Effector memory CD8-positive, alpha-beta T cell (primary cell): Measurements from ENCODE around the gene ZNF570.

Experiments
- ATAC-seq: fragments of 150-1000 bp; cut with Tn5 transposase; replicated peaks from 2 replicates; pipeline ENCODE4 v1.10.0; 2021; ENCODE audit warnings: mild to moderate bottlenecking, moderate library complexity
- DNase-seq, 3 experiments: peaks; one replicate each; pipeline ENCODE4 v3.0.0; 2021
- H3K27ac Mint-ChIP-seq, 2 donors: one replicate each; pipeline ENCODE4 v1.8.0; 2022; ENCODE audit warnings: mild to moderate bottlenecking in 2 of 2, mixed read lengths in 2 of 2, moderate library complexity in 2 of 2
- H3K27me3 Mint-ChIP-seq, 2 donors: one replicate each; pipeline ENCODE4 v1.8.0; 2022; ENCODE audit warnings: mixed read lengths in 2 of 2
- H3K36me3 Mint-ChIP-seq: one replicate; pipeline ENCODE4 v1.8.0; 2022; ENCODE audit warnings: mild to moderate bottlenecking, moderate library complexity, mixed read lengths; ENCODE audit not compliant: insufficient read depth
- H3K4me1 Mint-ChIP-seq, 2 donors: one replicate each; pipeline ENCODE4 v1.8.0; 2022; ENCODE audit warnings: low read depth in 2 of 2, mixed read lengths in 2 of 2
- H3K4me3 Mint-ChIP-seq, 2 donors: one replicate each; pipeline ENCODE4 v1.8.0; 2022; ENCODE audit warnings: mild to moderate bottlenecking in 2 of 2, mixed read lengths in 2 of 2, moderate library complexity in 2 of 2
- H3K9me3 Mint-ChIP-seq, 2 donors: one replicate each; pipeline ENCODE4 v1.8.0; 2022; ENCODE audit warnings: mixed read lengths in 2 of 2

The ZNF570 gene

DNA sequence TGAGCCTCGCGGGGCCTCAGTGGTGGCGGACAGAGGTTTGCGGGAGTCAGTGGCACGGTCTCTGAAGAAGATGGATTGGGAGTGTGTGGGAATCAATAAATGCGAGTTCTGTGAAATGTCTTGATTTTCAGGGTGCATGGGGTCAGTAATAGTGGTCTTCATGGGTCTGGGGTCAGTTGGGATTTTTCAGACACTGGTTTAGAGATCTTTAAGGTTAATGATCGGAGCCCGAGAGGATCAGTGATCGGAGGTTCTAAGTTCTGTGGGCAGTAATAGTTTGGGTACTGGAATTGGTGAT is 38.0 kb downstream of the ZNF570 start:
- no peak for DNase-seq
- no peaks in the 10 kb centered on the region for H3K4me1 Mint-ChIP-seq
- no peak overlapping the region for H3K27ac Mint-ChIP-seq
- ATAC-seq = no peak
- H3K4me3 Mint-ChIP-seq = no peak overlapping the region
- H3K36me3 Mint-ChIP-seq = peaks cover 5% of the 10 kb centered on the region
- H3K27me3 Mint-ChIP-seq = no peaks in the 10 kb centered on the region
- peaks cover 4 to 8% of the 10 kb centered on the region in 2 donors for H3K9me3 Mint-ChIP-seq

DNA sequence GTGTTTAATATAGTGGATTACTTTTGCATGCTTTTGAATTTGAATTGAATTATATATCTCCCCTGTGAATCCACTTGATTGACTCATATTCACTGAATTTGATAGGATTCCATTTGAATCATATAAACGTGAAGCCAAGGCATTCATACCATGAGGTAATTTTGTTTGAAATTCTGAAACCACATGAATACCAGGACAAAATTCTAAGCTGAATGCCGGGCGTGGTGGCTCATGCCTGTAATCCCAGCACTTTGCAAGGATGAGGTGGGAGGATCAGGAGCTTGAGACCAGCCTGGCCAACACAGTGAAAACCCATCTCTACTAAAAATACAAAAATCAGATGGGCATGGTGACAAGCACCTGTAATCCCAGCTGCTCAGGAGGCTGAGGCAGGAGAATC is 42.0 kb downstream of the ZNF570 start:
- ATAC-seq = no peak
- H3K36me3 Mint-ChIP-seq = peaks cover 9% of the 10 kb centered on the region
- no peaks in the 10 kb centered on the region for H3K27me3 Mint-ChIP-seq
- no peak overlapping the region for H3K27ac Mint-ChIP-seq
- peaks cover 2 to 16% of the 10 kb centered on the region in 2 donors for H3K9me3 Mint-ChIP-seq
- H3K4me3 Mint-ChIP-seq = no peak overlapping the region
- no peak for DNase-seq
- peaks cover 0 to 6% of the 10 kb centered on the region in 2 donors for H3K4me1 Mint-ChIP-seq

DNA sequence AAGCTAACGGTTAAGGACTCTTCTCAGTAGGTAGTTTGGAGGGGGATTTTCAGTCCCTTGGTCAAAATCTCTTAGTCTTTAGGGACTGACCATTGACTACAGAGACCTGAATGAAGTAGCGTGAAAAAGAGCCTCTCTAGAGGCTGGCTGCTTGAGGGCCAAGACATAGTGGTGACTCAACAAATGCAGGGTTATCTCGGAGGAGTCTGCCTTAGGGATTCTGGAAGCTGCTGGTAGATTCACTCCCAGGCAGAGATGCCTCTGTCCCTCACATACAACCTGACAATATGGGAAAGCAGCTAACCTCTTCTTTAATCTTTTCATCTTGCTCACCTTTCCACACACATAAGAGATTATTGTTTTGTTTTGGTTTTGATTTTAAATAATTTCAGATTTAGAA is 42.7 kb downstream of the ZNF570 start:
- Mint-ChIP-seq H3K27ac (no peak overlapping the region), H3K4me3 (no peak overlapping the region), H3K9me3 (peaks cover 2 to 16% of the 10 kb centered on the region in 2 donors), H3K27me3 (no peaks in the 10 kb centered on the region), H3K36me3 (peaks cover 9% of the 10 kb centered on the region), H3K4me1 (peaks cover 0 to 6% of the 10 kb centered on the region in 2 donors)
- DNase-seq (no peak), ATAC-seq (no peak)

DNA sequence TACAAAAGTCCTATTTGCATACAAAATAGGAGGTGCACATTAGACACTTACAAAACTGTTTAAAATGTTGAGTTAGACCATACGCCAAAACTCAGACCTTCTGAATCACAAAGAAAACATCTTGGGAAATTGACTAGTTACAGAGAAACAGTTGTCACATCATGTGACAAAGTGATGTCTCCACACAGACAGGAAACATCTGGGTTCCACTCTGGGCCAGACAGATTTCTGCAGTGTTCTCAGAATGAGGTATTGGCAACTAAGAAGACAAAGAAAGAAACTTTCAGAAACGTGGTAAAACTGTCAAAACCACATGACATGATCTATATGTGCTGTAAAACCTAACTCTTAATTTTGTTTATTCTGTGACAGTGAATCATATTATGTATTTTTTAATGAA is 44.2 kb downstream of the ZNF570 start:
- H3K4me1 Mint-ChIP-seq = peaks cover 0 to 6% of the 10 kb centered on the region in 2 donors
- H3K9me3 Mint-ChIP-seq = peaks cover 2 to 16% of the 10 kb centered on the region in 2 donors
- ATAC-seq (no peak), DNase-seq (no peak)
- H3K36me3 Mint-ChIP-seq = peaks cover 9% of the 10 kb centered on the region
- no peaks in the 10 kb centered on the region for H3K27me3 Mint-ChIP-seq
- H3K4me3 Mint-ChIP-seq = no peak overlapping the region
- H3K27ac Mint-ChIP-seq = peak overlapping the region in 1 of 2 donors; percentile 83

DNA sequence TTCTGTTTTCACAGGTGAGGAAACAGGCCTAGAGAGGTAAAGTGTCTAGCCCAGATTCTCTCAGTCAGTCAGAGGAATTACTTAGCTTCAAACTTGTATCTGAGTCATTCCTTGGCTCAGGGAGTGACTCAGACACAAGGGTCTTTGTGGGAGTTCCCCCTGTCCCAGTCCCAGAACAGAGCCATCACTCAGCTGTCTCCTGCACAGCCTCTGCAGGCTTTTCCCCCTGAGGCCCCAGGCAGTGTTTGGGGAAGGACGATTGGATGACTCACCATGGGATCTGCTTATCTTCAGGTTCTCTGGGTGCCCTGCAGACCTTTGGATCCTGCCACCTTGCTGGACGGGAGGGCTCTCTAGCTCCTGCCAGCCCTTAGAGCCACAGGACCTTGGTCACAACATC is 50.7 kb downstream of the ZNF570 start:
- peaks cover 8 to 10% of the 10 kb centered on the region in 2 donors for H3K9me3 Mint-ChIP-seq
- H3K36me3 Mint-ChIP-seq = peaks cover 10% of the 10 kb centered on the region
- no peak for DNase-seq

DNA sequence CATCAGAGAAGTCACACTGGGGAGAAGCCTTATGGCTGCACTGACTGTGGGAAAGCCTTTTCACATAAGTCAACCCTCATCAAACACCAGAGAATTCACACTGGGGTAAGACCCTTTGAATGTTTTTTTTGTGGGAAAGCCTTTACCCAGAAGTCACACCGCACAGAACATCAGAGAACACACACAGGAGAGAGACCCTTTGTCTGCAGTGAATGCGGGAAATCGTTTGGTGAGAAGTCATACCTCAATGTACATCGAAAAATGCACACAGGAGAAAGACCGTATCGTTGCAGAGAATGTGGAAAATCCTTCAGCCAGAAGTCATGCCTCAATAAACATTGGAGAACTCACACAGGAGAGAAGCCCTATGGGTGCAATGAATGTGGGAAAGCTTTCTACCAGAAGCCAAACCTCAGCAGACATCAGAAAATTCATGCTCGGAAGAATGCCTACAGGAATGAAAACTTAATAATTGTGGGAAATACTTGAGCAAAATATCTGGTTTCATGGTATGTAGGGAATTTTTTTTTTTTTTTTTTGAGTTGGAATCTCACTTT is 68.3 kb downstream of the ZNF570 start:
- no peak for ATAC-seq
- peaks cover 16 to 26% of the 10 kb centered on the region in 2 donors for H3K9me3 Mint-ChIP-seq
- no peak overlapping the region for H3K27ac Mint-ChIP-seq

More for the DNA sequence above, 50.7 kb downstream of the ZNF570 start:
- H3K27me3 Mint-ChIP-seq = no peaks in the 10 kb centered on the region
- no peaks in the 10 kb centered on the region for H3K4me1 Mint-ChIP-seq
- ATAC-seq = no peak
- H3K27ac Mint-ChIP-seq = no peak overlapping the region
- H3K4me3 Mint-ChIP-seq = no peak overlapping the region

More for the DNA sequence above, 68.3 kb downstream of the ZNF570 start:
- Mint-ChIP-seq H3K27me3 (no peaks in the 10 kb centered on the region), H3K4me3 (no peak overlapping the region), H3K36me3 (peaks cover 23% of the 10 kb centered on the region), H3K4me1 (no peaks in the 10 kb centered on the region)
- no peak for DNase-seq
